Endothelial cell (in vitro differentiated cells): ENCODE data around the gene NXNL1. TPM values are rescaled to one million over a fixed set of nuclear protein-coding genes. Genes with fewer than 3 reads are reported as not detected.

Experiments
- DNase-seq: peaks from one replicate; pipeline ENCODE4 v3.0.0; 2021; ENCODE audit warnings: low spot score
- H3K27ac Mint-ChIP-seq: one replicate; pipeline ENCODE4 v1.8.0; 2021; ENCODE audit warnings: mixed read lengths, inconsistent platforms; ENCODE audit not compliant: unreplicated experiment
- H3K27me3 Mint-ChIP-seq: one replicate; pipeline ENCODE4 v1.8.0; 2021; ENCODE audit warnings: mild to moderate bottlenecking, moderate library complexity, mixed read lengths, inconsistent platforms; ENCODE audit not compliant: unreplicated experiment
- H3K36me3 Mint-ChIP-seq: one replicate; pipeline ENCODE4 v1.8.0; 2021; ENCODE audit warnings: mild to moderate bottlenecking, low read depth, mixed read lengths, inconsistent platforms; ENCODE audit not compliant: unreplicated experiment
- H3K4me1 Mint-ChIP-seq: one replicate; pipeline ENCODE4 v1.8.0; 2021; ENCODE audit warnings: mild to moderate bottlenecking, mixed read lengths, inconsistent platforms; ENCODE audit not compliant: unreplicated experiment
- H3K4me3 Mint-ChIP-seq: one replicate; pipeline ENCODE4 v1.8.0; 2021; ENCODE audit warnings: mild to moderate bottlenecking, mixed read lengths, inconsistent platforms; ENCODE audit not compliant: unreplicated experiment
- H3K9me3 Mint-ChIP-seq: one replicate; pipeline ENCODE4 v1.8.0; 2021; ENCODE audit warnings: mixed read lengths, inconsistent platforms; ENCODE audit not compliant: unreplicated experiment
- CTCF ChIP-seq: fragments of 200-600 bp; sonication (generic); IDR thresholded peaks from one replicate; pipeline ENCODE4 v1.5.0; 2021; ENCODE audit warnings: antibody characterized with exemption; ENCODE audit not compliant: unreplicated experiment
- total RNA-seq: library from RNA; stranded (reverse); fragmentation: NEBNext Ultra II Directional; extraction: Animal tissue kit (Norgen Biotek cat#: 25700); gene quantifications from one replicate; pipeline ENCODE4 v1.2.1, GENCODE V29; 2021; ENCODE audit not compliant: unreplicated experiment

The NXNL1 gene
- total RNA-seq, 1 donor from 2014 or later, result not detected

GRCh38 chr19:17469481-17470067 lies 8.8 kb upstream of the NXNL1 start:
- H3K4me3 Mint-ChIP-seq, result peak overlapping the region; percentile 97
- peaks cover 7% of the 10 kb centered on the region for H3K27me3 Mint-ChIP-seq
- H3K9me3 Mint-ChIP-seq, result no peaks in the 10 kb centered on the region
- H3K4me1 Mint-ChIP-seq, result peaks cover 27% of the 10 kb centered on the region
- TF ChIP-seq CTCF, result no peak
- peak; percentile 89 for DNase-seq
- no peaks in the 10 kb centered on the region for H3K36me3 Mint-ChIP-seq
- peak overlapping the region; percentile 91 for H3K27ac Mint-ChIP-seq

GRCh38 chr19:17469092-17469480 lies 8.4 kb upstream of the NXNL1 start:
- peak; percentile 19 for DNase-seq
- Mint-ChIP-seq H3K36me3 (no peaks in the 10 kb centered on the region), H3K4me3 (peak overlapping the region; percentile 97), H3K9me3 (no peaks in the 10 kb centered on the region), H3K27ac (peak overlapping the region; percentile 91), H3K27me3 (peaks cover 7% of the 10 kb centered on the region), H3K4me1 (peaks cover 27% of the 10 kb centered on the region)
- no peak for TF ChIP-seq CTCF

GRCh38 chr19:17468302-17469091 lies 7.8 kb upstream of the NXNL1 start:
- peaks cover 9% of the 10 kb centered on the region for H3K27me3 Mint-ChIP-seq
- H3K4me3 Mint-ChIP-seq, result peak overlapping the region; percentile 97
- no peaks in the 10 kb centered on the region for H3K36me3 Mint-ChIP-seq
- H3K9me3 Mint-ChIP-seq, result no peaks in the 10 kb centered on the region
- DNase-seq, result no peak
- TF ChIP-seq CTCF, result no peak
- H3K4me1 Mint-ChIP-seq, result peaks cover 27% of the 10 kb centered on the region
- H3K27ac Mint-ChIP-seq, result peak overlapping the region; percentile 91

GRCh38 chr19:17467471-17468301 lies 7.0 kb upstream of the NXNL1 start:
- H3K27me3 Mint-ChIP-seq, result peaks cover 9% of the 10 kb centered on the region
- H3K4me1 Mint-ChIP-seq, result peaks cover 27% of the 10 kb centered on the region
- no peak for DNase-seq
- no peak for TF ChIP-seq CTCF
- H3K9me3 Mint-ChIP-seq, result no peaks in the 10 kb centered on the region
- H3K27ac Mint-ChIP-seq, result no peak overlapping the region
- H3K4me3 Mint-ChIP-seq, result no peak overlapping the region
- H3K36me3 Mint-ChIP-seq, result no peaks in the 10 kb centered on the region
